ENCODE data around the gene PODNL1.

The PODNL1 gene

DNA sequence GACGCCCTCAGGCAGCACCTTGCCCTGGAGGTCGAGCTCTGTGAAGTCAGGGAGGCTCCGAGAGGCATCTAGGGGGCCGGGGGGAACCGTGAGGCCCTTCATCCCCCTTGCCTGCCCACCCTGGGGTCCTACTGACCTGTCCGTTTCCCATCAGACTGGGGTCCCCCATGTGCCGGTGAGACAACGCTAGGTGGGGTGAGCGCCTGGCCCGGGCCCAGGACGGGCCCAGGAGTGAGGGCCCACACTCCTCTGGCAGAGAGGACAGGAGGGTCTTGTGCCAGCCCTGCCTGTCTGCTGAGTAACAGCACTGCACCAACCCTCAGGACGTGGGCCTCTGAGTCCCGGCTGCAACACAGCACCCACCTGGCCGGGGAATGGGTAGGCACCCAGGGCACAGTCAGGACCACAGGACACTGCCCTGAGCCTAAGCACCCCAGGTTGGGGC, 28.5 kb upstream of the PODNL1 start:
- Histone ChIP-seq H3K4me2 (ENCODE audit: low read length) (no peak overlapping the region), H3K27me3 (ENCODE audit: control insufficient read depth, low read length) (no peaks in the 10 kb centered on the region), H3K27ac (ENCODE audit: low read depth, low read length) (no peak overlapping the region), H3K4me1 (ENCODE audit: control insufficient read depth, low read length) (no peaks in the 10 kb centered on the region), H4K20me1 (ENCODE audit: control insufficient read depth, insufficient read depth, low read depth, low read length) (no peaks in the 10 kb centered on the region), H3K9me3 (ENCODE audit: control insufficient read depth, insufficient read depth, low read length) (no peaks in the 10 kb centered on the region), H3K79me2 (ENCODE audit: control insufficient read depth, low read length) (no peaks in the 10 kb centered on the region), H3F3A (ENCODE audit: control insufficient read depth, insufficient read depth) (peaks cover 9% of the 10 kb centered on the region; the same call in 1 of the 2 replicates), H3K36me3 (ENCODE audit: control insufficient read depth, low read length) (peaks cover 32% of the 10 kb centered on the region), H3K9me2 (replicated peaks; ENCODE audit: control insufficient read depth, low read length) (no peaks in the 10 kb centered on the region), H3K4me3 (ENCODE audit: low read length) (no peak overlapping the region)
- no peak for TF ChIP-seq EZH2phosphoT487 (IDR thresholded peaks at IDR 0.05; ENCODE audit: borderline replicate concordance, low read length)
- TF ChIP-seq, protein P1, sequence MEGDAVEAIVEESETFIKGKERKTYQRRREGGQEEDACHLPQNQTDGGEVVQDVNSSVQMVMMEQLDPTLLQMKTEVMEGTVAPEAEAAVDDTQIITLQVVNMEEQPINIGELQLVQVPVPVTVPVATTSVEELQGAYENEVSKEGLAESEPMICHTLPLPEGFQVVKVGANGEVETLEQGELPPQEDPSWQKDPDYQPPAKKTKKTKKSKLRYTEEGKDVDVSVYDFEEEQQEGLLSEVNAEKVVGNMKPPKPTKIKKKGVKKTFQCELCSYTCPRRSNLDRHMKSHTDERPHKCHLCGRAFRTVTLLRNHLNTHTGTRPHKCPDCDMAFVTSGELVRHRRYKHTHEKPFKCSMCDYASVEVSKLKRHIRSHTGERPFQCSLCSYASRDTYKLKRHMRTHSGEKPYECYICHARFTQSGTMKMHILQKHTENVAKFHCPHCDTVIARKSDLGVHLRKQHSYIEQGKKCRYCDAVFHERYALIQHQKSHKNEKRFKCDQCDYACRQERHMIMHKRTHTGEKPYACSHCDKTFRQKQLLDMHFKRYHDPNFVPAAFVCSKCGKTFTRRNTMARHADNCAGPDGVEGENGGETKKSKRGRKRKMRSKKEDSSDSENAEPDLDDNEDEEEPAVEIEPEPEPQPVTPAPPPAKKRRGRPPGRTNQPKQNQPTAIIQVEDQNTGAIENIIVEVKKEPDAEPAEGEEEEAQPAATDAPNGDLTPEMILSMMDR (IDR thresholded peaks at IDR 0.05; ENCODE audit: low read depth, low read length, poor library complexity, severe bottlenecking), result no peak

DNA sequence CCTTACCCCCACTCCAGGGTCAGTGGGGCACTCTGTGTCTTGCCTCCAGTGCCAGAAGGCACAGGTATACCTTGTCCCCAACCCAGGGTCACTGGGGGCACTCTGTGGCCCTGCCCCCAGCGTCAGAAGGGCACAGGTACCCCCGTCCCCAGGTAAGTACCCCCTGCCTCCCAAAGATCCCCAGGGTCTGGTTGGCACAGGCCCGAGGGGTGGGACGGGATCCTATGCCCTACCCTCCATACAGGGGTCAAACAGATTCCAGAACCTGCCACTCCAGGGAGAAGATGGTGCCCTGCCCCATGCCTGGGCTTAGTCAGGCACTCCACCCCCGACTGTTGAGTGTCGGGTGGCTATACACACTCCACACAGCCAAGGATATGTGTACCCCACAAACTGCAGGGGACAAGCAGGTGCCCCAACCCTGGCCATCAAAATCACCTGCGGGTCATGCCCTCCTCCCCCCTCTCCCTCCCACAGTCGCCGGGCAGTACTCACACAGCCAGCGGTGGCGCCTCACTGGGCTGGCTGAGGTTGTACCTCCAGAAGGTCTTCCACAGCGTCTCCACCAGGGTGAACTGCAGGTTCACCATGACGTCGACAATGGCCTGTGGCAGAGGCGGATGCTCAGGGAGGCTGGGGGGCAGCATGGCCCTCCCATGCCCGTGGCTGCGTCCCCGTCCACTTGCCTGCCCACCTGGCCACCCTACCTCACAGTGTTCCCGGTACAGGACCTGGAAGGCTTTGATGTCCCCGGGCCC, 27.9 kb upstream of the PODNL1 start:
- H3K4me1 ChIP-seq (ENCODE audit: control insufficient read depth, low read length), result no peaks in the 10 kb centered on the region
- no peaks in the 10 kb centered on the region for H3K9me3 ChIP-seq (ENCODE audit: control insufficient read depth, insufficient read depth, low read length)
- no peaks in the 10 kb centered on the region for H3K27me3 ChIP-seq (ENCODE audit: control insufficient read depth, low read length)
- TF ChIP-seq, protein P1 (IDR thresholded peaks at IDR 0.05; ENCODE audit: low read depth, low read length, poor library complexity, severe bottlenecking), result no peak
- no peak for TF ChIP-seq EZH2phosphoT487 (IDR thresholded peaks at IDR 0.05; ENCODE audit: borderline replicate concordance, low read length)
- H3K36me3 ChIP-seq (ENCODE audit: control insufficient read depth, low read length), result peaks cover 36% of the 10 kb centered on the region
- no peaks in the 10 kb centered on the region for H3K79me2 ChIP-seq (ENCODE audit: control insufficient read depth, low read length)
- H3K27ac ChIP-seq (ENCODE audit: low read depth, low read length), result no peak overlapping the region
- no peaks in the 10 kb centered on the region for H4K20me1 ChIP-seq (ENCODE audit: control insufficient read depth, insufficient read depth, low read depth, low read length)
- H3K4me3 ChIP-seq (ENCODE audit: low read length), result no peak overlapping the region
- H3K9me2 ChIP-seq (replicated peaks; ENCODE audit: control insufficient read depth, low read length), result no peaks in the 10 kb centered on the region
- H3K4me2 ChIP-seq (ENCODE audit: low read length), result no peak overlapping the region
- H3F3A ChIP-seq (ENCODE audit: control insufficient read depth, insufficient read depth), result peaks cover 9% of the 10 kb centered on the region; the same call in 1 of the 2 replicates

DNA sequence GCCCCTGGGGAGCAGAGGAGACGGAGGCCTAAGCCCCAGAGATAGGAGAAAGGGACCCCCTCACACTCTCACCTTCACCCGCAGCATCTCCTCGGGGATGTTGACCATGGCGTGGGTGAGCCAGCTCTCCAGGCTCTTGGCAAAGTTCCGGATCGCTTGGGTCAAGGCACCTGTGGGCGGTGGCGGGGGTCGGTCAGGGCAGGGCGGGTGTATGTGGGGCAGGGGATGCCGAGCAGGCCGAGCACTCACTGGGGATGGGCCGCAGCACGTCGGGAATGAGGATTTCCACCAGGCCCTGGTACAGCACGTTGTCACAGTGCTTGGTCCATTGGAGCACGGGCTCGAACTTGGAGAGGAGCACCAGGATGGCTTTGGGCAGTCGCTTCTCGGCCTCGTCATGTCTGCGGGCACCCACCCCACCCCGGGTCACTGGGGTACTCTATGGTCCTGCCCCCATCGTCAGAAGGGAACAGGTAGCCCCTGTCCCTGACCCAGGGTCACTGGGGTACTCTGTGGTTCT, 27.2 kb upstream of the PODNL1 start:
- Histone ChIP-seq H3K36me3 (ENCODE audit: control insufficient read depth, low read length) (peaks cover 43% of the 10 kb centered on the region), H3K79me2 (ENCODE audit: control insufficient read depth, low read length) (no peaks in the 10 kb centered on the region), H3K27me3 (ENCODE audit: control insufficient read depth, low read length) (no peaks in the 10 kb centered on the region), H3K9me2 (replicated peaks; ENCODE audit: control insufficient read depth, low read length) (no peaks in the 10 kb centered on the region), H3K9me3 (ENCODE audit: control insufficient read depth, insufficient read depth, low read length) (no peaks in the 10 kb centered on the region), H3F3A (ENCODE audit: control insufficient read depth, insufficient read depth) (peaks cover 9% of the 10 kb centered on the region; the same call in 1 of the 2 replicates), H3K4me1 (ENCODE audit: control insufficient read depth, low read length) (no peaks in the 10 kb centered on the region), H3K4me3 (ENCODE audit: low read length) (no peak overlapping the region), H3K4me2 (ENCODE audit: low read length) (no peak overlapping the region), H3K27ac (ENCODE audit: low read depth, low read length) (no peak overlapping the region), H4K20me1 (ENCODE audit: control insufficient read depth, insufficient read depth, low read depth, low read length) (no peaks in the 10 kb centered on the region)
- TF ChIP-seq EZH2phosphoT487 (IDR thresholded peaks at IDR 0.05; ENCODE audit: borderline replicate concordance, low read length), result no peak
- TF ChIP-seq, protein P1 (IDR thresholded peaks at IDR 0.05; ENCODE audit: low read depth, low read length, poor library complexity, severe bottlenecking), result no peak
